ENCODE measurements around the gene POLL.
"Not testable (repeated sequence)": the region's sequence is repeated elsewhere in the genome, so short reads cannot be mapped to it uniquely, and the experiment has no call there.

POLL gene

GRCh38 chr10:101587725-101588653 lies at the start of gene POLL, which contains the start of gene DPCD:
POLL (minus strand) TSS chr10:101588257; CDS start chr10:101587360, 897 bp downstream.
DPCD (plus strand) TSS chr10:101588321; CDS start chr10:101588337, 16 bp downstream.
- FAIRE-seq = no peak

DNA sequence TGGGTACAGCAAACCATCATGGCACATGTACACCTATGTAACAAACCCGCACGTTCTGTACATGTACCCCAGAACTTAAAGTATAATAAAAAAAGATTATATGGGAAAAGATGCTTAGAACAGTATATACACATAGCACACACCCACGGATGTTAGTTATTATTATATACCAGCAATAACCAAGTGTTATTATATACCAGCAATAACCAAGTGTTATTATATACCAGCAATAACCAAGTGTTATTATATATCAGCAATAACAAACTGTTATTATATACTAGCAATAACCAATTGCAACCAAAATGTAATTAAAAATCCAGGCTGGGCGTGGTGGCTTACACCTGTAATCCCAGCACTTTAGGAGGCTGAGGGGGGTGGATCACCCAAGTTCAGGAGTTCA lies 45.5 kb upstream of the POLL start:
- FAIRE-seq = not testable (repeated sequence)

DNA sequence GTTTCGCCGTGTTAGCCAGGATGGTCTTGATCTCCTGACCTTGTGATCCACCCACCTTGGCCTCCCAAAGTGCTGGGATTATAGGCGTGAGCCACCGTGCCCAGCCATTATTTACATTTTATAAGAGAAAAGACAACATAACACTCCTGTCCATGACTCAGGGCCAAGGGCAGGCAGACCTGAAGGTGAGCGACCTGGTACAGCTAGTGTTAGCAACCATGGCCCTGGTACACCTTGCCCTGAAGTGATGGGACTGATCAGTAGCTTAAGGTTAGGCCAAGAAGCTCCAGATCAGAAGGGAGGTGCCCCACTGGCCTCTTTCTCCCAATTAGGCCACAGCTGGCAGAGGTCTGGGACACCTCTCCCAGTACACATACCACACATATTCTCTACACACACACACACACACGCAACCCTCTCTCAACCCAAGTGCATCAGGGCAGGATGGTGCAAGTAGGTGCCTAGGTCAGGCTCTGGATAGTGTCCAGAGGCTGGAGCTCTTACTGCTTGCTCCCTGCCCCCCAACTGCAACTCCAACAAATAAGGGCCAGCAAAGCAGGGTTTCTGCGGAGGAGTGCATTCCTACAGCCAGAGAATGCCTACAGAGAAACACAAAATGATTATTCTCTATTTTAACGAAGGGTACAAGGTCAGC lies 43.9 kb upstream of the POLL start:
- no peak for FAIRE-seq

GRCh38 chr10:101630633-101630920 lies 42.5 kb upstream of the POLL start:
- no peak for FAIRE-seq

GRCh38 chr10:101629837-101630632 lies 42.0 kb upstream of the POLL start:
- FAIRE-seq = no peak

- FAIRE-seq = no peak
Measured at GRCh38 chr10:101625821-101626412, 37.9 kb upstream of the POLL start.

- FAIRE-seq = no peak
Measured at GRCh38 chr10:101624526-101625102, 36.6 kb upstream of the POLL start.

- no peak for FAIRE-seq
Measured at GRCh38 chr10:101623528-101623927, 35.5 kb upstream of the POLL start.

DNA sequence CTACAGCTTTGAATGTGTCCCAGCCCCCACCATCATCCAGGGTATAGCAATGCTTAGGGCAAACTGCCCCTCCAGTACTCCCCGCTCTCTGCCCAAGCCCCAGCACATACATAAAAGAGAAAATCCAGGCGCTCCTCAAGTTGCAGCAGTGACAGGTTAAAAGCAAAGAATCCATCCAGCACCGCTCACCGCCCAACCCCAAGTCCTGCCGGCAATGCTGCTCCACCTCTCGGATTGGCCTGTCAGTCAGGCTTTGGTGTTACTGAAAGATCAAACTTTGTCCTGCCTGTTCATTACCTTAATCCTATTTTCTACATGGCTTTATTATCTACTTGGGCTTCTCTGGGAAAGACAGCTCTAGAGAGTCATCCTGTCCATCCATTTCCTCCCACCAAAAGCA lies 31.9 kb upstream of the POLL start:
- FAIRE-seq = no peak

GRCh38 chr10:101618871-101619270 lies 30.8 kb upstream of the POLL start:
- FAIRE-seq = no peak

DNA sequence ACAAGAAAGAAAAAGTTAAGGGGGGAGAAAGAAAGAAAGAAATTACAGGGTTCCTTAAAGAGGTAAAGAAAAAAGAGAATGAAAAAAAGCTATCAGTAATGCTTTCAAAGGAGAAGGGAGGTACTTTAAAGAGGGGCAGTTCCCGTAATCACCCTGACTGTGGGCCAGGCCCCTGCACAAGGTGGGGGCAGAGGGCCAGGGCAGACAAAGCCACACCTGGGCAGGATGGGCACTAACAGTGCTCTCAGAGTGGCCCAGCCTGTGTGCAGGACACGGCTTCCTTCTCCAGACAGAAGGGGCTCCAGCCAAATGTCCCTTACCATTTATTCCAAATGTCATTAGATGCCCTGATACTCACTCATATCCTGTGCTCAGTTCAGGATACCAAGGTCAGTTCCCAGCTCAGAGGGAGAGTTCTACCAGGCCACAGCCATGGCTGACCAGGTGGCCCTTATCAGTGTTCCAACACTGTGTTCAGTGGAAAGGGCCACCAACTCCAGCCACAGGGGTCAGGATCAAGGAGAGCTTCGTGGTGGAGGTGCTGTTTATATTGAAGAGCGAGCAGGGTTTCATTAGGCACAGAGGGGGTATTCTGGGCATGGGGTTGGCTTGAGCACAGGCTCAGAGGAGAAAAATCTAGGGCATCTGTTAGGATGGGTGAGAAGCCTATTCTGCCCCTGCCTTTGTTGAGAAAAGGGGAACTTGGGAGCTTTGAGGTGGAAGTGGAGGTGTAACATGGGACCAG lies 29.9 kb upstream of the POLL start:
- no peak for FAIRE-seq

DNA sequence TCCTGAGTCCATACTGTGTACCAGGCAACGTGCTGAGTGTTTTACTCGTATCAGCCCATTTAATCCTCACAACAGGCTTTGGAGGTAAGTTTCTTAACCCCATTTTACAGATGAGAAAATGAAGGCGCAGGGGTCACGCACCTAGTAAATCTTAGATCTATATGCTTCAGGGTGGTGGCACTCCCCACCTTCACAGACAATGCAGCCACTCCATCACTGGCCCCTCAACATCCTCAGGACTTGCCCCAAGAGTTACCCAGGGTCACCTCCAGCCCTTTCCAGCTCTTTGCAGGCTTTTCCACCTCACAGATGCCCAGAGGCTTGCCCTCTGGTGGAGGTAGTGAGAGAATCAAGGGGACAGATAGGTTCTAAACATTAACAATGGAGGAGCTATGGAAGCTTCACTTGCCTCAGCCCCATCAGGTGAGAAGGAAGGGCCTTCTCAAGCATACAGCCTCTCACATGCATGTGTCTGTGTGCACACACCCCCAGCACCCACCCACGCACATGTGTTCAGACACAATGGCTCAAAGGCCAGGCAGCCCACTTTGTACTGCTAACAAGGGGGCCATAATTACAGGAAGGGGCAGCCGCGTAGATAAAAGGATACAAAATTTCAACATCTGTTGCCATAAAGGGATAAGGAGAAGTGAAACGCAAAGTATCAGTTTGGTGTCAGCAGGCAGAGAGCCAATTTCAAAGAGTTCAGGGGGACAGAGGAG lies 29.2 kb upstream of the POLL start:
- no peak for FAIRE-seq

GRCh38 chr10:101616415-101617101 lies 28.5 kb upstream of the POLL start:
- no peak for FAIRE-seq

DNA sequence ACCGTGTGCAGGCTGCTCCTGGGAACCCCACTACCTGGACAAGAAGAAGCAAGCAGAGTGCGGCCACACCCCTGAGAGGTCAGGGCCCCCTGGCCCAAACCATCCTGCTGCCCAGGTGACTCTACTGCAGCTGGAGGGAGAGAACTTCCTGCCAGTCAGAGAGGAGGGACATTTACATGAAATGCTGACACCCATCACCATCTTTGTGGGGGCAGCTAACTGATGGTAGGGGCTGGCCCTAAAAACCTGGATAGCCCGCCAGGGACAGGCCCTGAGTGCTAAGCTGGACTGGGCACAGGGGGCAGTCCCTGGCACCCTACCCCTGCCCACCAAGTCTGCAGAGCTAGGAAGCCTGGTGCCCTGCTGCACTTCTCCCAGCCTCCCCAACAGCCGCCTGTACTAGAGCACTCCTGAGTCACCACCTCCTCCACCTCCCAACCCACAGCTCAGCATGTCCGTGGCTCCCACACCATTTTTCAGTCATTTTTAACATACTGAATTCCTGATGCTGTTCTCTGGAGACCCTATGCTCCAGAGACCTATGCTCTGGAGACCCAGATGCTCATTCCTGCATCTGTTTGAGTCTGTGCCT lies 27.6 kb upstream of the POLL start:
- FAIRE-seq = no peak

DNA sequence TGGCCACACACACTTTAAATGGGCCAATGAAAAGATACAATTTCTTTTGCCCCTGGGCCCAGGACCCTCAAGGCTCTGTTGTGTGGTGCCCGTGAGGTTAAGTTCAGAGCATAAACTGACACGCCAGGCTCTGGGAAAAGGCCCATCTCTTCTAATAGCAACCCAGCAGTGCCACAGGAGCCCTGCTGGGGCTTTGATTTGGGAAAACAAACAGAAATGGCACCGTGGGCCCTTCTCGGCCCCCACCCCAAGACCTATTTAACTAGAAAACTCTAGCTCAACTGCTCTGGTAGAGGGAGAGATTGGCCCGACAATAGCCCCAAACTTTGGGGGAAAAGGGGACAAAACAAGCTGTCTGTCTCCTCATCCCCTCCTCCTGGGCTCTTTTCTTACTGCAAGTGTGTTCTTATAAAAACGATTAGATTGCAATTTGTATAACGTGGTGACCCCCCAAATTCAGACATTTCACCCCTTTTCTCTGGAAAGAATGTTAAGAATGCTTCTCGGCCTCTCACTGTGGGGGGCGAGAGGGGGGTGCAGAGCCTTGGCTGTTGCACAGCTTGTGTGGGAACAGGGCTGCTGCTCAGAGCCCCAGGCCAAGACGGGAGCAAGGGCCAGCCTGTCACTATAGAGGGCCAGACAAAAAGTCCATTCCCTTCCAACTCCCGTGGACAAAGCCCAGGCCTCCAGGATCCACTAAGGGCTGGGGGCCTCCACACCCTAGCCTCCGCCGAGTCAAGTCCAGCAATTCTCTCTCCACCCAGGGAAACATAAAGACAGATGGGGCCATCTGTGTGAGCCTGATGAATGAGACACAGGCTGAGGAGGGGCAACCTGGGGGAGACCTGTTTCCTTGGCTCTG lies 26.8 kb upstream of the POLL start:
- FAIRE-seq = no peak

GRCh38 chr10:101613646-101614045 lies 25.6 kb upstream of the POLL start:
- FAIRE-seq = no peak

- no peak for FAIRE-seq
Measured at GRCh38 chr10:101612872-101613271, 24.8 kb upstream of the POLL start.

DNA sequence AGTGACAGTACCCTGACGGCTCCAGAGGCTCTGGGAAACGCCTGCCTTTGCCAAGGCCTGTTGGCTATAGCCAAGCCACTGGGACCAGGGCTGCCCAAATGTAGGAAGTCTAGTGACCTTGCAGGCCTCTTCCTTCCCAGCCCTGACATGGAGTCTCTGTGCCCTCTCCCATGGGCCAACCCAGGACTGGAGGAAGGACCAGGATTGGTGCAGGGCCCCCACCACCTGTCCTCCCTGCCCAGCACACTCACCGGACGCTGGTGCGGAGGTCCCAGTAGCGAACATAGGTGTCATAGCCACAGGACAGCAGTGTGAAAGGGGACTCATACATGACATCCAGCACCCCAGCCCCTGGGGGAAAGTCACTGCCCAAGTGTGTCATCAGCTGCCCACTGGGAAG lies 24.0 kb upstream of the POLL start:
- no peak for FAIRE-seq

Data from colon (tissue), 2 donors.